ENCODE results near the gene XIAP. TPM values are rescaled to one million over a fixed set of nuclear protein-coding genes. Genes with fewer than 3 reads are reported as not detected.
"Not testable (repeated sequence)": the region's sequence is repeated elsewhere in the genome, so short reads cannot be mapped to it uniquely, and the experiment has no call there.

The XIAP gene
- polyA plus RNA-seq, 3 donors: 2.1 to 10.0 (median 5.8) TPM

DNA sequence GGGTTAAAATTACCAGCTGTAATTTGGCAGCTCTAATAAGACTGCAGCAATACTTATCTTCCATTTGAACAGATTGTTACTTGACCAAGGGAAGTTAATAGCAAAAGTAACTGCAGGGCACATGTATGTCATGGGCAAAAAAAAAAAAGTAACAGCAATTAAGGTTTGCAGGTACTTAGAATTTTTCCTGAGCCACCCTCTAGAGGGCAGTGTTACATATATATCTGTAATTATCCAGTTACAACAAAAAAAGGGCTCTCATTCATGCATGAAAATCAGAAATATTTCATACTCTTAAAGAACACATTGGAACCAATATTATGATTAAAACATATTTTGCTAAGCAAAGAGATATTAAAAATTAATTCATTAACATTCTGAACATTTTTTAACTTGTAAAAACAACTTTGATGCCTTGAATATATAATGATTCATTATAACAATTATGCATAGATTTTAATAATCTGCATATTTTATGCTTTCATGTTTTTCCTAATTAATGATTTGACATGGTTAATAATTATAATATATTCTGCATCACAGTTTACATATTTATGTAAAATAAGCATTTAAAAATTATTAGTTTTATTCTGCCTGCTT lies 25.1 kb downstream of the XIAP start:
- TF ChIP-seq, protein P1, sequence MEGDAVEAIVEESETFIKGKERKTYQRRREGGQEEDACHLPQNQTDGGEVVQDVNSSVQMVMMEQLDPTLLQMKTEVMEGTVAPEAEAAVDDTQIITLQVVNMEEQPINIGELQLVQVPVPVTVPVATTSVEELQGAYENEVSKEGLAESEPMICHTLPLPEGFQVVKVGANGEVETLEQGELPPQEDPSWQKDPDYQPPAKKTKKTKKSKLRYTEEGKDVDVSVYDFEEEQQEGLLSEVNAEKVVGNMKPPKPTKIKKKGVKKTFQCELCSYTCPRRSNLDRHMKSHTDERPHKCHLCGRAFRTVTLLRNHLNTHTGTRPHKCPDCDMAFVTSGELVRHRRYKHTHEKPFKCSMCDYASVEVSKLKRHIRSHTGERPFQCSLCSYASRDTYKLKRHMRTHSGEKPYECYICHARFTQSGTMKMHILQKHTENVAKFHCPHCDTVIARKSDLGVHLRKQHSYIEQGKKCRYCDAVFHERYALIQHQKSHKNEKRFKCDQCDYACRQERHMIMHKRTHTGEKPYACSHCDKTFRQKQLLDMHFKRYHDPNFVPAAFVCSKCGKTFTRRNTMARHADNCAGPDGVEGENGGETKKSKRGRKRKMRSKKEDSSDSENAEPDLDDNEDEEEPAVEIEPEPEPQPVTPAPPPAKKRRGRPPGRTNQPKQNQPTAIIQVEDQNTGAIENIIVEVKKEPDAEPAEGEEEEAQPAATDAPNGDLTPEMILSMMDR (IDR thresholded peaks at IDR 0.05): peak; percentile 64
- H3K9me3 ChIP-seq (replicated peaks in 1 of 2; ENCODE audit: control insufficient read depth in 1 of 2, insufficient read depth in 1 of 2, low read length in 2 of 2): no peaks in the 10 kb centered on the region
- peaks cover 28% of the 10 kb centered on the region for H3K79me2 ChIP-seq (ENCODE audit: insufficient read depth, low read length)
- H3K27ac ChIP-seq (ENCODE audit: low read depth in 1 of 2, low read length in 2 of 2): no peak overlapping the region
- H3K4me2 ChIP-seq (replicated peaks; ENCODE audit: extremely low read depth, low read length, poor library complexity, severe bottlenecking): no peak overlapping the region
- no peaks in the 10 kb centered on the region for H3K9me3 Mint-ChIP-seq
- peaks cover 2% of the 10 kb centered on the region for H3K4me1 Mint-ChIP-seq
- no peak overlapping the region for H3K27ac Mint-ChIP-seq
- H3K9ac ChIP-seq (ENCODE audit: insufficient read depth, low read length, poor library complexity, severe bottlenecking): no peak overlapping the region
- H4K20me1 ChIP-seq (ENCODE audit: insufficient read depth, low read length): no peaks in the 10 kb centered on the region
- peaks cover 17 to 28% of the 10 kb centered on the region in 2 donors for H3K36me3 Mint-ChIP-seq
- no peak overlapping the region for H3K4me3 Mint-ChIP-seq
- H3K27me3 Mint-ChIP-seq (ENCODE audit: low read depth in 3 of 3): peaks cover 0 to 4% (median 0%) of the 10 kb centered on the region in 3 donors
- H3K36me3 ChIP-seq (replicated peaks in 1 of 2; ENCODE audit: control insufficient read depth in 1 of 2, insufficient read depth in 2 of 2, low read length in 2 of 2): peaks cover 11 to 26% of the 10 kb centered on the region in 2 donors
- H3K4me1 ChIP-seq (ENCODE audit: control insufficient read depth in 1 of 2, insufficient read depth in 2 of 2, low read length in 2 of 2): no peaks in the 10 kb centered on the region
- peak; percentile 34 to 51 (median 45) for DNase-seq
- intact Hi-C loops (cut with micrococcal nuclease): loop anchor here in 1 of 2 donors (10.0 kb wide), 1 partner anchor 90 kb away; no protein-coding TSS in a partner anchor
- no peak overlapping the region for H3K4me3 ChIP-seq (replicated peaks in 1 of 3; ENCODE audit: low read depth in 2 of 3, low read length in 3 of 3)
- no peaks in the 10 kb centered on the region for H3K27me3 ChIP-seq (ENCODE audit: control insufficient read depth in 2 of 2, insufficient read depth in 2 of 2, low read length in 2 of 2)
- no peak overlapping the region for H2AFZ ChIP-seq (ENCODE audit: insufficient read depth, low read depth, low read length, poor library complexity, severe bottlenecking)

DNA sequence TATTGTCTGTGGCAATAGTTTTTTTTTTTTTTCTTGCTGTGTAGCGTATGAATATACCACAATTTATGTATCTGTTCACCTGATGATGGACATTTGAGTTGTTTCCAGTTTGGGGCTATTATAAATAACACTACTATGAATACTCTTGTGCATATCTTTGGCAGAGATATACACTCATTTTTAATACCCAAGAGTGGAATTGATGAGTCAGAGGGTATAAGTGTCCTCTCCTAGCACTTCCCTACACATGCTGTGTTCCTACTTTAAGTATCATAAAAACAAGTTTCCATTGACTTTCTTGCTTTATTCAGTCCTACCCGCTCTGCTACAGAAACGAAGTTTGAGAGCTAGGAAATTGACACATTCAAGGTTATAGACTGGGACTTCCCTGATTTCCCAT lies 39.8 kb downstream of the XIAP start:
- no peak overlapping the region for H3K27ac Mint-ChIP-seq
- Histone ChIP-seq H2AFZ (ENCODE audit: insufficient read depth, low read depth, low read length, poor library complexity, severe bottlenecking) (no peak overlapping the region), H3K9ac (ENCODE audit: insufficient read depth, low read length, poor library complexity, severe bottlenecking) (no peak overlapping the region), H3K36me3 (replicated peaks in 1 of 2; ENCODE audit: control insufficient read depth in 1 of 2, insufficient read depth in 2 of 2, low read length in 2 of 2) (peaks cover 15 to 50% of the 10 kb centered on the region in 2 donors), H3K4me3 (replicated peaks in 1 of 3; ENCODE audit: low read depth in 2 of 3, low read length in 3 of 3) (no peak overlapping the region), H3K9me3 (replicated peaks in 1 of 2; ENCODE audit: control insufficient read depth in 1 of 2, insufficient read depth in 1 of 2, low read length in 2 of 2) (no peaks in the 10 kb centered on the region), H3K4me2 (replicated peaks; ENCODE audit: extremely low read depth, low read length, poor library complexity, severe bottlenecking) (no peak overlapping the region), H3K4me1 (ENCODE audit: control insufficient read depth in 1 of 2, insufficient read depth in 2 of 2, low read length in 2 of 2) (no peaks in the 10 kb centered on the region), H3K27ac (ENCODE audit: low read depth in 1 of 2, low read length in 2 of 2) (no peak overlapping the region), H4K20me1 (ENCODE audit: insufficient read depth, low read length) (no peaks in the 10 kb centered on the region), H3K27me3 (ENCODE audit: control insufficient read depth in 2 of 2, insufficient read depth in 2 of 2, low read length in 2 of 2) (no peaks in the 10 kb centered on the region), H3K79me2 (ENCODE audit: insufficient read depth, low read length) (no peaks in the 10 kb centered on the region)
- intact Hi-C loops (cut with micrococcal nuclease): no loop called here
- peaks cover 35 to 37% of the 10 kb centered on the region in 2 donors for H3K36me3 Mint-ChIP-seq
- TF ChIP-seq, protein P1 (IDR thresholded peaks at IDR 0.05): no peak
- no peak for DNase-seq
- no peaks in the 10 kb centered on the region for H3K4me1 Mint-ChIP-seq
- peaks cover 0 to 4% (median 2%) of the 10 kb centered on the region in 3 donors for H3K27me3 Mint-ChIP-seq (ENCODE audit: low read depth in 3 of 3)
- H3K4me3 Mint-ChIP-seq: no peak overlapping the region
- WGBS (ENCODE audit: insufficient coverage): no CpG with 5 or more reads among the region's 3 CpGs
- peaks cover 0 to 2% (median 0%) of the 10 kb centered on the region in 7 donors for H3K9me3 Mint-ChIP-seq

DNA sequence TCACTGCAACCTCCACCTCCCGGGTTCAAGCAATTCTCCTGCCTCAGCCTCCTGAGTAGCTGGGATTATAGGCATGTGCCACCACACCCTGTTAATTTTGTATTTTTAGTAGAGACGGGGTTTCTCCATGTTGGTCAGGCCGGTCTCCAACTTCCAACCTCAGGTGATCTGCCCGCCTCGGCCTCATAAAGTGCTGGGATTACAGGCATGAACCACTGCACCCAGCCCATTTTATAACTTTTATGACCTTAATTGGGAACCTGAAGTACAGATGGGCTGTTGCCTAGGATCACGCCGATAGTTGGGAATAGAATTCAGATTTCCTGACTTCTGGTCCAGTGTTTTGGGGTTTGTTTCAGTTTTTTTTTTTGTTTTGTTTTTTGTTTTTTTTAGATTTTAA lies 43.4 kb downstream of the XIAP start:
- no CpG with 5 or more reads among the region's 7 CpGs for WGBS (ENCODE audit: insufficient coverage)
- H3K4me1 ChIP-seq (ENCODE audit: control insufficient read depth in 1 of 2, insufficient read depth in 2 of 2, low read length in 2 of 2); H3K4me2 ChIP-seq (replicated peaks; ENCODE audit: extremely low read depth, low read length, poor library complexity, severe bottlenecking); H3K4me3 ChIP-seq (replicated peaks in 1 of 3; ENCODE audit: low read depth in 2 of 3, low read length in 3 of 3); H3K79me2 ChIP-seq (ENCODE audit: insufficient read depth, low read length); intact Hi-C loops (cut with micrococcal nuclease); H3K9me3 Mint-ChIP-seq; H3K4me3 Mint-ChIP-seq; H2AFZ ChIP-seq (ENCODE audit: insufficient read depth, low read depth, low read length, poor library complexity, severe bottlenecking); H3K27me3 ChIP-seq (ENCODE audit: control insufficient read depth in 2 of 2, insufficient read depth in 2 of 2, low read length in 2 of 2); H3K27me3 Mint-ChIP-seq (ENCODE audit: low read depth in 3 of 3); H3K27ac ChIP-seq (ENCODE audit: low read depth in 1 of 2, low read length in 2 of 2); H3K9me3 ChIP-seq (replicated peaks in 1 of 2; ENCODE audit: control insufficient read depth in 1 of 2, insufficient read depth in 1 of 2, low read length in 2 of 2); H3K27ac Mint-ChIP-seq; H4K20me1 ChIP-seq (ENCODE audit: insufficient read depth, low read length); H3K9ac ChIP-seq (ENCODE audit: insufficient read depth, low read length, poor library complexity, severe bottlenecking); DNase-seq: not testable (repeated sequence)
- H3K36me3 ChIP-seq (replicated peaks in 1 of 2; ENCODE audit: control insufficient read depth in 1 of 2, insufficient read depth in 2 of 2, low read length in 2 of 2): peaks cover 11 to 39% of the 10 kb centered on the region in 2 donors
- peaks cover 31 to 39% of the 10 kb centered on the region in 2 donors for H3K36me3 Mint-ChIP-seq
- peaks cover 14% of the 10 kb centered on the region for H3K4me1 Mint-ChIP-seq

All from CD14-positive monocyte (primary cell).